ENCODE results near the gene POMGNT2.
"Not testable (repeated sequence)": the region's sequence is repeated elsewhere in the genome, so short reads cannot be mapped to it uniquely, and the experiment has no call there.

The POMGNT2 gene

DNA sequence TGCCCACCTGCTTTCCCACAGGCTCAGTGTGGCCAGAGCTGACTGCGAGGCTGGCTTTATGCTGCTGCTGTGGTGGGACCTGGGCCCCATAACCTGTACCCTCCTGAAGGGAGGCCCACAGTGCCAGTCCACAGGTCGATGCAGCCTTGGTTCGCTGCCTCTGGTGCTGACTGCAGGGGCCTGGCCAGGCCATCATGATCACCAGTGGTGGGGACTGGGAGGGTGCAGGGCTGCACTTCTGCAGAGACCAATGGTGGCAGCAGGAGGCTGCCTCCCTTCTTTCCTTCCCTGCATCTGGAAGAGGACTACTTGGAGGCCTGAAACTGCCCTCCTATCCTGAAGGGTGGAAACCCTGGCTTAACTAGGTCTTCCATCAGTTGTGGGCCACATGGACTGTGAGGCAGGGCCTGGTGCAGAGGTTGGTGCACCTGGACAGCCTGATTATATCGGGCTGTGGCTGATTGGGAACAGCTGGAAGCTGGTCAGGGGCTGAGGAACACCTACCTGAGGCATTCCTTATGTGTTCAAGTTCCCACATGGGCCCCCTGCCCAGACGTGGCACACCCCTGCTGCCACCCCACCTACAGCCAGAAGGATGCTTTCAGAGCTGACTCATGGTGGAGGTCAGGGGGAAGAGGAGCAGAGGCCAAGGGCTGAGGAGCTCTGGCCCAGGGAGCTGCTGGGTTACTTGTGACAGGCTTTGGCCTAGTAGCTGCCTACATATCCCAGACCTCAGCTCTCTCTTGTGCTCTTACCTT, 29.8 kb downstream of the POMGNT2 start:
- Mint-ChIP-seq H3K9me3 (no peaks in the 10 kb centered on the region), H3K27me3 (ENCODE audit: low read depth) (no peaks in the 10 kb centered on the region), H3K27ac (no peak overlapping the region), H3K4me3 (no peak overlapping the region), H3K4me1 (ENCODE audit: low read depth) (no peaks in the 10 kb centered on the region), H3K36me3 (ENCODE audit: low read depth) (peaks cover 13% of the 10 kb centered on the region)

DNA sequence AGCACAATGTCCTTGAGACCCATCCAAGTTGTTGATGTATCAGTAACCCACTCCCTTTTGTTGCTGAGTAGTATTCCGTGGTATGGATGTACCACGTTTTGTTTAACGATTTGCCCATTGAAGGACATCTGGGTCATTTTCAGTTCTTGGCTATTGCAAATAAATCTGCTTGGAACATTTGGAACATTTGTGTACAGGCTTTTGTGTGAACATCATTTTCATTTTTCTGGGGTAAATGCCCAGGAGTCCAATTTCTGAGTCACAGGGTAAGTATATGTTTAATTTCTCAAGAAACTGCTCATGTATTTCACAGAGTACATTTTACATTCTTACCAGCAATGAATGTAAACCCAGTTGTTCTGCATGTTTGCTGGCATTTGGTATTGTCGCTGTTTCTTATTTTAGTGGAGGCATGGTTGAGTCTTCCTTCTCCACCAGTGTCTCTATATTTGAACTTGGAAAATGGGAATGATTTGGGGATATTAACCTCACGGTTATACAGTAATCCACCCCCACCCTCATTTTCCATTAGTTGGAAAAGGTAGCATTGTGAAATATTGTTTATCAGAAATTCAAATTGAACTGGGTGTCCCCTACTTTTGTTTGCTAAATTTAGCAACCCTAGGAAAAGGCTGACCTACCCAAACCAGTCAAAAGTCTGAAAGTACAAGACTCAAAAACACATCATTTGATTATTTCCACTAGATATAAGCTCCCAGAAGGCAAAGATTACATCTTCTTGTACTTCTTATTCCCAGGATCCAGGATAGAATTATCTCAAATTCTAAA, 30.8 kb downstream of the POMGNT2 start:
- H3K27ac Mint-ChIP-seq: no peak overlapping the region
- H3K9me3 Mint-ChIP-seq: no peaks in the 10 kb centered on the region
- H3K4me3 Mint-ChIP-seq: no peak overlapping the region
- no peaks in the 10 kb centered on the region for H3K27me3 Mint-ChIP-seq (ENCODE audit: low read depth)
- H3K4me1 Mint-ChIP-seq (ENCODE audit: low read depth): no peaks in the 10 kb centered on the region
- peaks cover 5% of the 10 kb centered on the region for H3K36me3 Mint-ChIP-seq (ENCODE audit: low read depth)

DNA sequence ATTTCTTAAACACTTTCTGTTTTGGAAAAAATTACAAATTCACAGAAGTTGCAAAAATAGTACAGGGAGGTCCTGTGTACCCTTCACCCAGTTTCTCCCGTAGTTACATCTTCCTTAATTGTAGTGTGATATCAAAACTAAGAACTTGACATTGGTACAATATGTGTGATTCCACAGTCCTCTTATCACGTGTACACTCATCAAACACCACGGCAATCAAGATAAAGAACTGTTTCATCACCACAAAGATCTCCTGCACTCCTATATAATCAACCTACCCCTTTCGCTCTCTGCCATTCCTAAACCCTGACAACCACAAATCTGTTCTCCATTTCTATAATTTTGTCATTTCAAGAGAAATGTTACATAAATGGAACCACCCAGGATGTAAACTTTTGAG, 31.4 kb downstream of the POMGNT2 start:
- no peaks in the 10 kb centered on the region for H3K9me3 Mint-ChIP-seq
- H3K27ac Mint-ChIP-seq: no peak overlapping the region
- peaks cover 2% of the 10 kb centered on the region for H3K36me3 Mint-ChIP-seq (ENCODE audit: low read depth)
- H3K27me3 Mint-ChIP-seq (ENCODE audit: low read depth): no peaks in the 10 kb centered on the region
- H3K4me3 Mint-ChIP-seq: no peak overlapping the region
- no peaks in the 10 kb centered on the region for H3K4me1 Mint-ChIP-seq (ENCODE audit: low read depth)

DNA sequence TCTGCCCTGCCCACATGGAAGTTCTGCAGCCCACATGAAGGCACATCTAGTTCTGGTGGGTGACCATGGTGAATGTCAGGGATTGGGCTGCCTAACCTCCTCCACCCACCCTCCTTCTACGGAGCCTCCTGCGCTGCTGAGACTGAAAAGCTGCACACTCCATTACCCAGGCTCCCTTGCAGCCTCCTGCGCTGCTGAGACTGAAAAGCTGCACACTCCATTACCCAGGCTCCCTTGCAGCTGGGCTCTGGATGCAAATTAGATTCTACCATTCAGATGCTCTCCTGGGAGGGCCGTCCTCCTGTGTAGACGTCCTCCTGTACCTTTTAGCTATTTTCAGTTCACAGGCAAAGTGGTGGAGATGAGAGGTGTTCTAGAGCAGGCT, 32.1 kb downstream of the POMGNT2 start:
- H3K27ac Mint-ChIP-seq: no peak overlapping the region
- H3K36me3 Mint-ChIP-seq (ENCODE audit: low read depth): peaks cover 2% of the 10 kb centered on the region
- H3K4me3 Mint-ChIP-seq: no peak overlapping the region
- H3K9me3 Mint-ChIP-seq: no peaks in the 10 kb centered on the region
- no peaks in the 10 kb centered on the region for H3K4me1 Mint-ChIP-seq (ENCODE audit: low read depth)
- H3K27me3 Mint-ChIP-seq (ENCODE audit: low read depth): no peaks in the 10 kb centered on the region

DNA sequence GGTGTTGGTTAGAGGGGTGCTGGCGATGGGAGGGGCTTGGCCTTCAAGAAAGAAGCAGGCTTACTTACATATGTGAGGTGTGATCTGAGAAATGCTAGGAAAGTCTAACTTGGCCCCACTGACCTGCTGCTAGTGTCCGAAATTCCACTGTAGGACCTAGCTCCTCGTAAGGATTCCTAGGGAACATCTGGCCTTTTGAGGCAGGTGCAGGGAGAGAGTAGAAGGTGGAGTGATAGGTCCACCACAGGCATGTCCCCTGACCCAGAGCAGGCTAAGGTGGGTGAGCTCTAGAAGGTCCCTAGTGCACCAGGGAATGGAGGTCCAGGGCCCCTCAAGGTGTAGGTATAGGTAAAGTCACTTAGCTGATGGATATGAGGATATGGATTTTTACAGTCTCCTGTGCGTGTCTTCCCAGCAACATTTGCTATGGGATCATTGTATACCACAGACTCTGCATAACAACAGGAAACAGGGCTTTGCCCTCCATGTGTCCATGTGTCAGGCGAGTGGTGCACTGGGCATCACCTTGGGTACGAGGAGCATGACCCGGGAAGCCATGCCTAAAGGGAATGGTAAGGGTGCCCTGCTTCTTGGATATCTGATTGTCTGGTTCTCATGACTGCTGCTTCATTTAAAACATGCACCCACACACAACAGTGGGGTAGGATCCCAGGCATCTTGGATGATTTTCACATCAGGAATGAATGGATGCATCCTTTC, 32.6 kb downstream of the POMGNT2 start:
- Mint-ChIP-seq H3K36me3 (ENCODE audit: low read depth) (peaks cover 2% of the 10 kb centered on the region), H3K4me1 (ENCODE audit: low read depth) (no peaks in the 10 kb centered on the region), H3K27ac (no peak overlapping the region), H3K27me3 (ENCODE audit: low read depth) (no peaks in the 10 kb centered on the region), H3K4me3 (no peak overlapping the region), H3K9me3 (no peaks in the 10 kb centered on the region)

DNA sequence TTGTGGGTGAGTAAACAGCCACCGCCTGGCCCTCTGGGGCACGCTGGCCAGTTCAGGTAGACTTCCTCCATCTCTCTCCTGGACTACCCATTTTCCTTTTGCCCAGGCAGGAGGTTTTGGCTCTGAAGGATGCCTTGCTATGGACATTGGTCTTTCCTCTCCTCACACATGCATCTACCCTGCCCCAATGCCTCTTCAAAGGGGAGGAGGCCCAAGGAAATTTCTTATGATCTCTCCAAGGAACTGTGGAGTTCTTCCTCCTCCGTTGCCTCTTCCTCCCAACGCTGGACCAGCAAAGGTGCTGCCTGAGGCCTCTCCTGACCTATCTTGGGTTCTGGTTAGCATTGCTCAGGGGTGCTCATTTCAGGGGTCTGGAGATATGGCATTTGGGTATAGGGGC, 33.5 kb downstream of the POMGNT2 start:
- no peaks in the 10 kb centered on the region for H3K4me1 Mint-ChIP-seq (ENCODE audit: low read depth)

DNA sequence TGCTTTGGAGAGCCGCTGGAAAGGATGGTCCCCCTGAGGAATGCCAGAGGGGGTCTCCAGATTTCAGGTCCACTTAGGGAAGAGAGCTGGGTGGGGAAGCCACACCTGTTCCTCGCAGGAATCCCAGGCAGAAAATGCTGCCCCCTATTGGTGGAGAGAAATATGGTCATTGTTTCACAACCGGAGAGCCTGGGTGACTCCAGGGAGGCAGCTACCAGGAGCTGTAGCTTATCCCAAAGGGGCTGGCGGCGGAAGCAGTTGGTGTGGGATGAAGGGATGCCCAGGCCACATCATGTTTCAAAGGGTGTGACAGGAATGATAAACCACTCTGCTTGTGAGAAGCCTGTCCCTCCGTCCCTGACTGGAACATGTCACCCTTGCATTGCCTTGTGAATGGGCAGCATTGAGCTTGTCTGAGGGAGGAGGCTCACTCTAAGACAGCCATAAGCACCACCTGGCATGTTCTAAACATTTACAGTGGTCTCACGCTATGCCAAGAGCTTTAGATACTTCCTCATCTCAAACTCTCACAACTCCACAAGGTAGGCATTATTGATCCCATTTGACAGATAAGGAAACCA, 34.5 kb downstream of the POMGNT2 start:
- no peaks in the 10 kb centered on the region for H3K27me3 Mint-ChIP-seq (ENCODE audit: low read depth)
- no peak overlapping the region for H3K4me3 Mint-ChIP-seq
- H3K4me1 Mint-ChIP-seq (ENCODE audit: low read depth): no peaks in the 10 kb centered on the region

More for the DNA sequence above, 33.5 kb downstream of the POMGNT2 start:
- peaks cover 2% of the 10 kb centered on the region for H3K36me3 Mint-ChIP-seq (ENCODE audit: low read depth)
- no peak overlapping the region for H3K4me3 Mint-ChIP-seq
- H3K9me3 Mint-ChIP-seq: no peaks in the 10 kb centered on the region
- no peaks in the 10 kb centered on the region for H3K27me3 Mint-ChIP-seq (ENCODE audit: low read depth)
- no peak overlapping the region for H3K27ac Mint-ChIP-seq

DNA sequence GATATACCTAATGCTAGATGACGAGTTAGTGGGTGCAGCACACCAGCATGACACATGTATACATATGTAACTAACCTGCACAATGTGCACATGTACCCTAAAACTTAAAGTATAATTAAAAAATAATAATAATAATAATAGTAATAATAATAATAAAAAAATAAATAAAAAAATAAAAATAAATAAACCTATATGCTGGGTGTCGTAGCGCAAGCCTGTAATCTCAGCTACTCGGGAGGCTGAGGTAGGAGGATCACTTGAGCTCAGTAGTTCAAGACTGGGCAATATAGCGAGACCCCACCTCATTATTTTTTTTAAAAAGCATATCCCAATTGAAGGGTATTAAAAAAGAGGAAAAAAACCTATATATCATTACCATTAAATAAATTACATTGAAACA, 35.2 kb downstream of the POMGNT2 start:
- H3K27me3 Mint-ChIP-seq (ENCODE audit: low read depth); H3K27ac Mint-ChIP-seq; H3K9me3 Mint-ChIP-seq; H3K36me3 Mint-ChIP-seq (ENCODE audit: low read depth); H3K4me3 Mint-ChIP-seq; H3K4me1 Mint-ChIP-seq (ENCODE audit: low read depth): not testable (repeated sequence)

More for the DNA sequence above, 34.5 kb downstream of the POMGNT2 start:
- no peaks in the 10 kb centered on the region for H3K9me3 Mint-ChIP-seq
- no peak overlapping the region for H3K27ac Mint-ChIP-seq
- H3K36me3 Mint-ChIP-seq (ENCODE audit: low read depth): no peaks in the 10 kb centered on the region

DNA sequence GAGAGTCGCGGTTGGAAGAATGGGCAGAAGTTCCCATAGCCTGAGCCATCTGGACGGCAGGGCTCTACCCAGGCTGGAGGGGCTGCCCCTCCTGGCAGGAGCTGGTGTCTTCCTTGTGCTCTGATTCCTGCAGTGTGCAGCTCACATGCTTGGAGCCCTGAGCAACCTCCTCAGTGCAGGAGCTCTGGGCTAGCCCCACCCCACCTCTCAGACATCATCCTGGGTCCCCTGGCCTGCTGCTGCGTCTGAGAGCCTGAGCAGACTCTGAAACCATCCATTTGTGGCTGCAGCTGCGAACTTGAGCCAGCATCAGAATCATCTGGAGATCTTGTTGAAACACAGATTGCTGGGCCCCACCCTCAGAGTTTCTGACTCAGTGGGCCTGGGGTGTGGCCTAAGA, 42.8 kb downstream of the POMGNT2 start:
- Mint-ChIP-seq H3K4me1 (ENCODE audit: low read depth) (no peaks in the 10 kb centered on the region), H3K27me3 (ENCODE audit: low read depth) (no peaks in the 10 kb centered on the region), H3K9me3 (no peaks in the 10 kb centered on the region), H3K36me3 (ENCODE audit: low read depth) (no peaks in the 10 kb centered on the region), H3K4me3 (no peak overlapping the region), H3K27ac (no peak overlapping the region)

DNA sequence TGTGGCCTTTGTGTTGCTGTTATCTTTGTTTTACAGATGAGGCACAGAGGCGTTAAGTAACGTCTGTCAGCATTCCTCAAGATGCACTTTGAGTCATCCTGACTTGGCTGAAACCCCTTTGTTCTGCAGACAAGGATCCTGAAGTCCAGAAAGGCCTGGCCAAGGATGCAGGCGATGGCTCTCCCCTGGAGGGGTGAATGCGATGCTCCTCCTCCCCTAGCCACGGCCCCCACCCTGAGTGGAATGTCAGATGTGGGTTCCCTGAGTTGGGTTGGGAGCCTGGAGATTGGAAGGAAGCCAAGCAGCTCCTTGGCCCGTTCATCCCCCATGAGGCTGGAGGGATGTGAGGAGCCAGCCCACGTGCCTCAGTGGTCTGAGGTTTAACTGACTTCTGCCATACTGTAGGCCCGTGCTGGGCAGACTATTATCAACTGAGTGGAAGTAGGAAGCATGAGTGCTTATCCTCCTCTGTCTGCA, 43.3 kb downstream of the POMGNT2 start:
- Mint-ChIP-seq H3K36me3 (ENCODE audit: low read depth) (no peaks in the 10 kb centered on the region), H3K9me3 (no peaks in the 10 kb centered on the region), H3K4me3 (no peak overlapping the region), H3K4me1 (ENCODE audit: low read depth) (no peaks in the 10 kb centered on the region), H3K27ac (no peak overlapping the region), H3K27me3 (ENCODE audit: low read depth) (no peaks in the 10 kb centered on the region)

DNA sequence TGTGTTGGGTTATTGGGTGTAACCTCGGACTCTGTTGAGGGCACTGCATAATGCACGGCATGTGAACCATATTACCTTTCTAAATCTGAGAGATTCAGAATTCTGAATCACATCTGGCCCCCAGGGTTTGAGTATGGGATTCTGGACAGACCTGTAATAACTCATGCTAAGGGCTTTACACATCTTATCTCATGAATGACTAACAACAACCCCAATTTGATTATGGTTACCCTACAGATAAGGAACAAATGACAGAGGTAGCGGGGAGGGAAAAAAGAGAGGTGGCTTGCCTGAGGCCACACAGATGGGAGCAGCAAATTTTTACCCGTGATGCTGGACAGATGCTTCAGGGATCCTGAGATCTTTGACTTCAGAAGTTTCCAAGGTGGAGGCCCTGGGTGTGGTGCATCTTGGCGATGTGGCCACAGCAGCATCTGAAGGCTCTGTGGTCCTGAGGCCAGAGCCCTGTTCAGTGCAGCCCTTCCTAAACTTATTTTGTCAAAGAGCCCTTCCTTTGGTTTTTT, 43.8 kb downstream of the POMGNT2 start:
- Mint-ChIP-seq H3K36me3 (ENCODE audit: low read depth) (no peaks in the 10 kb centered on the region), H3K27me3 (ENCODE audit: low read depth) (no peaks in the 10 kb centered on the region), H3K4me3 (no peak overlapping the region), H3K4me1 (ENCODE audit: low read depth) (no peaks in the 10 kb centered on the region), H3K27ac (no peak overlapping the region), H3K9me3 (no peaks in the 10 kb centered on the region)

DNA sequence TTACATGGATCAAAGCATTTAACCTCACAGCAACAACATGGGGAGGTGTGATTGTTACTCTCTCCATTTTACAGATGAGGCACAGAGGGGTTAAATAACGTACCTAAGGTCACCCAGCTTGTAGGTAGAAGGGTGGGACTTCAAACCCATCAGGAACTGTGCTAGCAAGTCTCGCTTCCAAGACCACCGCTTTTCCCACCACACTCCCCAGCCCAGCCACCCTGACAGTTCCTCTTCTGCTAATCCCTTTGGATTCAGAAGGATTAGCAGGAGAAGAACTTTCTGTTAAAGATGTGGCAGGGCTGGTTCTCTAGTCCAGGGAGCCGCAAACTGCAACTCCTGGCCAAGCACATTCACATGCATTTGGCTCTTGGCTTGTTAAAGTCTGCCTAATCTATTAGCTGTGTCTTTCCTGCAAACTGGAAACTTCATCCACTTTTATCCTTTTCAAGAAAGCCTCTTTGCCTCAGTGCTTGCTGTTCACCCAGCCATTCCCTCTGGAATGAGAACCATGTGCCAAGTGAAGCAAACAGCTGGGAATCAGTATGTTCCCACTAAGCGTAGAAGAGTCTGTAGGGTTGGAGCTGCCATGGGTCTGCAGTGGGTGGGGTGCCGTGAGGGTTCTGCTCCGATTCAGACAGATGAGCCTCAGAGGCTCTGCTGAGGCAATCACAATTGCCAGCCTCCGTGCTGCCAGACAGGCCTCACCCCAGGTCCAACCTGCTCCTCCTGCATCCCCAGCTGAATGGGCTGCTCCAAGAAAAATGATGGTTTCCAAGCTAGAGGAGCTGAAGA, 44.6 kb downstream of the POMGNT2 start:
- H3K36me3 Mint-ChIP-seq (ENCODE audit: low read depth): no peaks in the 10 kb centered on the region
- H3K27me3 Mint-ChIP-seq (ENCODE audit: low read depth): no peaks in the 10 kb centered on the region
- H3K9me3 Mint-ChIP-seq: no peaks in the 10 kb centered on the region
- no peak overlapping the region for H3K27ac Mint-ChIP-seq
- no peak overlapping the region for H3K4me3 Mint-ChIP-seq
- no peaks in the 10 kb centered on the region for H3K4me1 Mint-ChIP-seq (ENCODE audit: low read depth)

DNA sequence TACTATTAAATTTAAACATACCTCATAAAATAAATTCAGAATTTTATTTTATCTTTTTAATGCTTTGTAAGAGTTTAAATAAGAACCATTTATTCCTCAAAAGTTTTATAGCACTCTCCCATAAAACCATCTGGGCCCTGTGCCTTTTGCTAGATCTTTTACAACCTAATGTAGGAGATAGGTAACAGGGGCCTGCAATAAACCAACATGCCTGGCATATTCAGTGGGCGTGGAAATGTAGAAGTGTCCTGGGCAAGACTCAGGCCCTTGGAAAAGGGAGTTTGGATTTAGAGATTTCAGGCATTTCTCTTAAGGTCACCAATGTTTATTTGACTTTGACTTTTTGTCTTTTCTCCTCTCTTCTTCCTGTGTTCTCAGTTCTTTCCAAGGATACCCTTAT, 46.4 kb downstream of the POMGNT2 start:
- H3K27me3 Mint-ChIP-seq (ENCODE audit: low read depth): no peaks in the 10 kb centered on the region
- H3K27ac Mint-ChIP-seq: no peak overlapping the region
- no peaks in the 10 kb centered on the region for H3K4me1 Mint-ChIP-seq (ENCODE audit: low read depth)
- H3K4me3 Mint-ChIP-seq: no peak overlapping the region
- no peaks in the 10 kb centered on the region for H3K9me3 Mint-ChIP-seq
- no peaks in the 10 kb centered on the region for H3K36me3 Mint-ChIP-seq (ENCODE audit: low read depth)
